Neural progenitor cell (in vitro differentiated cells): ENCODE data around the gene PTPRN2. TPM values are rescaled to one million over a fixed set of nuclear protein-coding genes. Genes with fewer than 3 reads are reported as not detected.
A peak's percentile ranks its signal among the peaks of the same experiment; 100 is the strongest.

Source experiments
- DNase-seq: peaks from one replicate; pipeline ENCODE4 v3.0.0-alpha.2; 2016; ENCODE audit warnings: low spot score
- H2AFZ ChIP-seq: fragments of 200-600 bp; sonication (generic); replicated peaks from 2 replicates; pipeline ENCODE4 v1.6.1; 2016; ENCODE audit warnings: antibody characterized with exemption
- H3F3A ChIP-seq: fragments of 200-600 bp; sonication (generic); 2 replicates; pipeline ENCODE4 v1.6.1; 2016; ENCODE audit warnings: antibody characterized with exemption, low read depth
- H3K27ac ChIP-seq: fragments of 200-600 bp; sonication (generic); 2 replicates; pipeline ENCODE4 v1.5.1; 2016; ENCODE audit warnings: mild to moderate bottlenecking
- H3K27me3 ChIP-seq: fragments of 200-600 bp; sonication (generic); 2 replicates; pipeline ENCODE4 v1.6.1; 2016; ENCODE audit warnings: mild to moderate bottlenecking, moderate library complexity
- H3K36me3 ChIP-seq: fragments of 200-600 bp; sonication (generic); 2 replicates; pipeline ENCODE4 v1.5.1; 2016
- H3K4me1 ChIP-seq: fragments of 200-600 bp; sonication (generic); 2 replicates; pipeline ENCODE4 v1.6.1; 2016; ENCODE audit warnings: mixed run types
- H3K4me2 ChIP-seq: fragments of 200-600 bp; sonication (generic); 2 replicates; pipeline ENCODE4 v1.6.1; 2016
- H3K4me3 ChIP-seq: fragments of 200-600 bp; sonication (generic); 2 replicates; pipeline ENCODE4 v1.5.1; 2016
- H3K79me2 ChIP-seq: fragments of 200-600 bp; sonication (generic); 2 replicates; pipeline ENCODE4 v1.6.1; 2016; ENCODE audit warnings: low read depth
- H3K9ac ChIP-seq: fragments of 200-600 bp; sonication (generic); 2 replicates; pipeline ENCODE4 v1.6.1; 2016
- H3K9me3 ChIP-seq: fragments of 200-600 bp; sonication (generic); 2 replicates; pipeline ENCODE4 v1.5.1; 2016; ENCODE audit warnings: low read depth
- H4K20me1 ChIP-seq: fragments of 200-600 bp; sonication (generic); 2 replicates; pipeline ENCODE4 v1.6.1; 2016; ENCODE audit warnings: low read depth
- H3K27ac Mint-ChIP-seq: 3 replicates; pipeline ENCODE4 v1.8.0; 2021; ENCODE audit warnings: mixed read lengths
- H3K27me3 Mint-ChIP-seq: 2 replicates; pipeline ENCODE4 v1.8.0; 2022; ENCODE audit warnings: low read depth, mild to moderate bottlenecking, inconsistent platforms, moderate library complexity, mixed read lengths; ENCODE audit not compliant: insufficient read depth
- H3K36me3 Mint-ChIP-seq: 3 replicates; pipeline ENCODE4 v1.8.0; 2021; ENCODE audit warnings: mixed read lengths
- H3K4me1 Mint-ChIP-seq: 3 replicates; pipeline ENCODE4 v1.8.0; 2021; ENCODE audit warnings: mixed read lengths
- H3K4me3 Mint-ChIP-seq: 3 replicates; pipeline ENCODE4 v1.8.0; 2021; ENCODE audit warnings: mild to moderate bottlenecking, moderate library complexity, mixed read lengths
- H3K9me3 Mint-ChIP-seq: 3 replicates; pipeline ENCODE4 v1.8.0; 2020; ENCODE audit warnings: mixed read lengths
- CTCF ChIP-seq: fragments of 200-600 bp; sonication (generic); IDR thresholded peaks from 2 replicates; pipeline ENCODE4 v1.5.1; 2017; ENCODE audit warnings: antibody characterized with exemption, mild to moderate bottlenecking
- EZH2 ChIP-seq: fragments of 200-600 bp; sonication (generic); IDR thresholded peaks from 2 replicates; pipeline ENCODE4 v1.6.1; 2017; ENCODE audit warnings: antibody characterized with exemption, mild to moderate bottlenecking, moderate library complexity
- EZH2phosphoT487 ChIP-seq: fragments of 200-600 bp; sonication (generic); IDR thresholded peaks from 2 replicates; pipeline ENCODE4 v1.6.1; 2017; ENCODE audit warnings: antibody characterized with exemption
- total RNA-seq: library from RNA; depleted of rRNA; stranded (reverse); fragments of >200 nt; gene quantifications from 2 replicates; pipeline ENCODE4 v1.2.3, GENCODE V29; 2015; ENCODE audit warnings: low replicate concordance

PTPRN2 gene
- total RNA-seq, 1 donor from 2014 or later, result 3.0 TPM

GRCh38 chr7:157604661-157605381 lies 982.8 kb downstream of the PTPRN2 start:
- Mint-ChIP-seq H3K4me3 (peak overlapping the region; percentile 20), H3K27ac (peak overlapping the region; percentile 47), H3K9me3 (no peaks in the 10 kb centered on the region), H3K4me1 (peaks cover 11% of the 10 kb centered on the region), H3K36me3 (peaks cover 36% of the 10 kb centered on the region), H3K27me3 (peaks cover 20% of the 10 kb centered on the region)
- Histone ChIP-seq H3K79me2 (no peaks in the 10 kb centered on the region), H3K4me2 (no peak overlapping the region), H2AFZ (no peak overlapping the region), H3K4me3 (no peak overlapping the region), H3F3A (no peaks in the 10 kb centered on the region), H3K27me3 (peaks cover 61% of the 10 kb centered on the region), H3K4me1 (no peaks in the 10 kb centered on the region), H4K20me1 (no peaks in the 10 kb centered on the region), H3K27ac (no peak overlapping the region), H3K36me3 (no peaks in the 10 kb centered on the region), H3K9ac (no peak overlapping the region), H3K9me3 (no peaks in the 10 kb centered on the region)
- DNase-seq, result no peak
- TF ChIP-seq CTCF (no peak), EZH2 (no peak), EZH2phosphoT487 (no peak)

GRCh38 chr7:157603716-157604115 lies 983.9 kb downstream of the PTPRN2 start:
- H3K27me3 ChIP-seq, result peaks cover 71% of the 10 kb centered on the region
- TF ChIP-seq CTCF (no peak), EZH2phosphoT487 (no peak), EZH2 (no peak)
- H3K4me1 Mint-ChIP-seq, result peaks cover 11% of the 10 kb centered on the region
- no peak overlapping the region for H3K9ac ChIP-seq
- no peaks in the 10 kb centered on the region for H3F3A ChIP-seq
- no peaks in the 10 kb centered on the region for H3K79me2 ChIP-seq
- H4K20me1 ChIP-seq, result no peaks in the 10 kb centered on the region
- H3K36me3 ChIP-seq, result no peaks in the 10 kb centered on the region
- no peaks in the 10 kb centered on the region for H3K9me3 ChIP-seq
- no peak overlapping the region for H3K4me2 ChIP-seq
- DNase-seq, result no peak
- peaks cover 17% of the 10 kb centered on the region for H3K27me3 Mint-ChIP-seq
- H3K36me3 Mint-ChIP-seq, result peaks cover 31% of the 10 kb centered on the region
- H3K27ac Mint-ChIP-seq, result peak overlapping the region; percentile 37
- no peak overlapping the region for H3K4me3 Mint-ChIP-seq
- no peaks in the 10 kb centered on the region for H3K4me1 ChIP-seq
- no peak overlapping the region for H2AFZ ChIP-seq
- H3K4me3 ChIP-seq, result no peak overlapping the region
- H3K9me3 Mint-ChIP-seq, result no peaks in the 10 kb centered on the region
- H3K27ac ChIP-seq, result no peak overlapping the region

GRCh38 chr7:157603005-157603404 lies 984.6 kb downstream of the PTPRN2 start:
- Histone ChIP-seq H4K20me1 (no peaks in the 10 kb centered on the region), H3F3A (no peaks in the 10 kb centered on the region), H3K9ac (no peak overlapping the region), H3K27me3 (peaks cover 78% of the 10 kb centered on the region), H2AFZ (no peak overlapping the region), H3K4me3 (no peak overlapping the region), H3K4me1 (no peaks in the 10 kb centered on the region), H3K9me3 (no peaks in the 10 kb centered on the region), H3K4me2 (no peak overlapping the region), H3K36me3 (no peaks in the 10 kb centered on the region), H3K27ac (no peak overlapping the region), H3K79me2 (no peaks in the 10 kb centered on the region)
- Mint-ChIP-seq H3K27me3 (peaks cover 17% of the 10 kb centered on the region), H3K27ac (peak overlapping the region; percentile 74), H3K4me3 (no peak overlapping the region), H3K9me3 (no peaks in the 10 kb centered on the region), H3K4me1 (peaks cover 12% of the 10 kb centered on the region), H3K36me3 (peaks cover 33% of the 10 kb centered on the region)
- no peak for DNase-seq
- TF ChIP-seq EZH2phosphoT487, result no peak
- no peak for TF ChIP-seq EZH2
- no peak for TF ChIP-seq CTCF
